ENCODE data around the gene GRK5. TPM values are rescaled to one million over a fixed set of nuclear protein-coding genes. Genes with fewer than 3 reads are reported as not detected.

GRK5 gene
- total and polyA plus RNA-seq, 2 experiments from 2014 or later = 5.2 to 13.7 TPM

DNA sequence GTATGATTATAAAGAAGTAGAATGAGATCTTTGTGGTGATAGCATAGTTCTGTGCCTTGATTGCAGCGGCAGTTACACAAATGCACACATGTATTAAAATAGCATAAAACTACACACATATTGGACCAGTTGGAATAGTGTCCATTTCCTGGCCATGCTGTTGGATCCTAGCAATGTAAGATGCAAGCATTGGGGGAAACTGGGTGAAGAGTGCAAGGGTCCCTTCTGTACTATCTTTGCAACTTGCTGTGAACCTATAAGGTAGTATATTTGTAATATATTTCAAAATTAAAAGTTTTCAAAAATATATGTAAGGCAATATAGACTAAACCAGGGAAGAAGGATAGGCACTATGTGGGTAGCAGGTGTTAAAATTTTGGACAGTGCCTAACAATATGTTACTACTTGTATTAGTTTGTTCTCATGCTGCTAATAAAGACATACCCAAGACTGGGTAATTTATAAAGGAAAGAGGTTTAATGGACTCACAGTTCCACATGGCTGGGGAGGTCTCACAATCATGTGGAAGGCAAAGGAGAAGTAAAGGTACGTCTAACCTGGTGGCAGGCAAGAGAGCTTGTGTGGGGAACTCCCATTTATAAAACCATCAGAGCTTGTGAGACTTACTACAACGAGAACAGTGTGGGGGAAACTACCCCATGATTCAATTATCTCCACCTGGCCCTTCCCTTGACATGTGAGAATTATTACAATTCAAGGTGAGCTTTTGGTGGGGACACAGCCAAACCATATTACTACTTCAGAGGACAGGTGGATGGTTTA, 263.7 kb downstream of the GRK5 start:
- no peak for DNase-seq
- H3K4me2 ChIP-seq (ENCODE audit: unreplicated experiment) = no peak overlapping the region
- WGBS, 2 experiments (ENCODE audit: low coverage in 1 of 2, low lambda C conversion rate in 2 of 2, missing lambda C conversion rate in 2 of 2) = 42 to 55% methylated on average over 3 of the region's 3 CpGs
- H3K27me3 ChIP-seq (replicated peaks; ENCODE audit: insufficient read depth) = peaks cover 37% of the 10 kb centered on the region
- H3K9me2 ChIP-seq (ENCODE audit: insufficient read depth) = no peaks in the 10 kb centered on the region
- H3K4me3 ChIP-seq = no peak overlapping the region
- H3K36me3 ChIP-seq (ENCODE audit: low read depth) = no peaks in the 10 kb centered on the region
- no peaks in the 10 kb centered on the region for H3K4me1 ChIP-seq (ENCODE audit: insufficient read depth)
- no peaks in the 10 kb centered on the region for H4K20me1 ChIP-seq (ENCODE audit: insufficient read depth)
- H3F3A ChIP-seq (ENCODE audit: insufficient read depth) = no peaks in the 10 kb centered on the region
- H3K79me2 ChIP-seq (ENCODE audit: insufficient read depth) = no peaks in the 10 kb centered on the region
- no peak overlapping the region for H3K9ac ChIP-seq
- no peaks in the 10 kb centered on the region for H3K9me3 ChIP-seq (ENCODE audit: low read depth)
- H3K27ac ChIP-seq = no peak overlapping the region
- TF ChIP-seq EZH2 (IDR thresholded peaks at IDR 0.05; ENCODE audit: insufficient read depth, poor library complexity, severe bottlenecking) = no peak
- H2AFZ ChIP-seq = no peak overlapping the region
- in situ Hi-C loops (cut with MboI) = no loop called here

DNA sequence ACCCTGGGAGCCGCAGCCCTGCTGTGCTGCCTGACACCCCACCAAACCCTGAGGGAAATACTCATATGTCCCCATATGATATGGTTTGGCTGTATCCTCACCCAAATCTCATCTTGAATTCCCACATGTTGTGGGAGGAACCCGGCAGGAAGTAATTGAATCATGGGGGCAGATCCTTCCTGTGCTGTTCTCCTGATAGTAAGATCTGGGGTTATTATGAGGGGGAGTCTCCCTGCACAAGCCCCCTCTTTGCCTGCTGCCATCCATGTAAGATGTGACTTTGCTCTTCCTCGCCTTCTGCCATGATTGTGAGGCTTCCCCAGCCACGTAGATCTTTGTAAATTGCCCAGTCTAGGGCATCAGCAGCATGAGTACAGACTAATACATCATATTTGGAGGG, 266.4 kb downstream of the GRK5 start:
- H3K4me3 ChIP-seq = no peak overlapping the region
- in situ Hi-C loops (cut with MboI) = no loop called here
- H3K4me2 ChIP-seq (ENCODE audit: unreplicated experiment) = no peak overlapping the region
- no peak for DNase-seq
- peaks cover 56% of the 10 kb centered on the region for H3K27me3 ChIP-seq (replicated peaks; ENCODE audit: insufficient read depth)
- H3K9ac ChIP-seq = no peak overlapping the region
- H3F3A ChIP-seq (ENCODE audit: insufficient read depth) = no peaks in the 10 kb centered on the region
- H3K9me2 ChIP-seq (ENCODE audit: insufficient read depth) = no peaks in the 10 kb centered on the region
- TF ChIP-seq EZH2 (IDR thresholded peaks at IDR 0.05; ENCODE audit: insufficient read depth, poor library complexity, severe bottlenecking) = no peak
- TF ChIP-seq EZH2phosphoT487 (IDR thresholded peaks at IDR 0.05; ENCODE audit: insufficient read depth, low read depth) = no peak
- 60% methylated on average over 4 of the region's 4 CpGs for WGBS, 2 experiments (ENCODE audit: low coverage in 1 of 2, low lambda C conversion rate in 2 of 2, missing lambda C conversion rate in 2 of 2)
- no peaks in the 10 kb centered on the region for H4K20me1 ChIP-seq (ENCODE audit: insufficient read depth)
- no peak overlapping the region for H3K27ac ChIP-seq
- no peaks in the 10 kb centered on the region for H3K36me3 ChIP-seq (ENCODE audit: low read depth)
- no peaks in the 10 kb centered on the region for H3K9me3 ChIP-seq (ENCODE audit: low read depth)
- H3K79me2 ChIP-seq (ENCODE audit: insufficient read depth) = no peaks in the 10 kb centered on the region
- H2AFZ ChIP-seq = no peak overlapping the region
- no peaks in the 10 kb centered on the region for H3K4me1 ChIP-seq (ENCODE audit: insufficient read depth)

GRCh38 chr10:119474606-119475005, 267.2 kb downstream of the GRK5 start:
- no peaks in the 10 kb centered on the region for H4K20me1 ChIP-seq (ENCODE audit: insufficient read depth)
- peaks cover 58% of the 10 kb centered on the region for H3K27me3 ChIP-seq (replicated peaks; ENCODE audit: insufficient read depth)

GRCh38 chr10:119477444-119477843, 270.1 kb downstream of the GRK5 start:
- no peaks in the 10 kb centered on the region for H3K36me3 ChIP-seq (ENCODE audit: low read depth)
- WGBS, 2 experiments (ENCODE audit: low coverage in 1 of 2, low lambda C conversion rate in 2 of 2, missing lambda C conversion rate in 2 of 2) = 65 to 75% methylated on average over 3 of the region's 3 CpGs
- no peak overlapping the region for H3K4me3 ChIP-seq
- H3K4me2 ChIP-seq (ENCODE audit: unreplicated experiment) = no peak overlapping the region
- H2AFZ ChIP-seq = no peak overlapping the region
- no peaks in the 10 kb centered on the region for H3K79me2 ChIP-seq (ENCODE audit: insufficient read depth)
- H3K9ac ChIP-seq = no peak overlapping the region
- H3K27me3 ChIP-seq (replicated peaks; ENCODE audit: insufficient read depth) = peaks cover 40% of the 10 kb centered on the region
- H3F3A ChIP-seq (ENCODE audit: insufficient read depth) = no peaks in the 10 kb centered on the region
- no peak for DNase-seq
- H3K9me3 ChIP-seq (ENCODE audit: low read depth) = no peaks in the 10 kb centered on the region
- no peak overlapping the region for H3K27ac ChIP-seq
- in situ Hi-C loops (cut with MboI) = no loop called here
- TF ChIP-seq EZH2 (IDR thresholded peaks at IDR 0.05; ENCODE audit: insufficient read depth, poor library complexity, severe bottlenecking) = no peak
- no peak for TF ChIP-seq EZH2phosphoT487 (IDR thresholded peaks at IDR 0.05; ENCODE audit: insufficient read depth, low read depth)
- no peaks in the 10 kb centered on the region for H3K9me2 ChIP-seq (ENCODE audit: insufficient read depth)
- H3K4me1 ChIP-seq (ENCODE audit: insufficient read depth) = no peaks in the 10 kb centered on the region
- H4K20me1 ChIP-seq (ENCODE audit: insufficient read depth) = no peaks in the 10 kb centered on the region

More at GRCh38 chr10:119474606-119475005, 267.2 kb downstream of the GRK5 start:
- no peak overlapping the region for H3K4me3 ChIP-seq
- no peaks in the 10 kb centered on the region for H3K79me2 ChIP-seq (ENCODE audit: insufficient read depth)
- DNase-seq = no peak
- 65 to 72% methylated on average over 10 of the region's 10 CpGs for WGBS, 2 experiments (ENCODE audit: low coverage in 1 of 2, low lambda C conversion rate in 2 of 2, missing lambda C conversion rate in 2 of 2)
- H3K27ac ChIP-seq = no peak overlapping the region
- H3K36me3 ChIP-seq (ENCODE audit: low read depth) = no peaks in the 10 kb centered on the region
- H3K9ac ChIP-seq = no peak overlapping the region
- no peak overlapping the region for H2AFZ ChIP-seq
- H3K9me2 ChIP-seq (ENCODE audit: insufficient read depth) = no peaks in the 10 kb centered on the region
- no peaks in the 10 kb centered on the region for H3K9me3 ChIP-seq (ENCODE audit: low read depth)
- in situ Hi-C loops (cut with MboI) = no loop called here
- H3K4me2 ChIP-seq (ENCODE audit: unreplicated experiment) = no peak overlapping the region
- no peaks in the 10 kb centered on the region for H3F3A ChIP-seq (ENCODE audit: insufficient read depth)
- no peak for TF ChIP-seq EZH2phosphoT487 (IDR thresholded peaks at IDR 0.05; ENCODE audit: insufficient read depth, low read depth)
- TF ChIP-seq EZH2 (IDR thresholded peaks at IDR 0.05; ENCODE audit: insufficient read depth, poor library complexity, severe bottlenecking) = no peak
- no peaks in the 10 kb centered on the region for H3K4me1 ChIP-seq (ENCODE audit: insufficient read depth)
